Liver (tissue), 9 donors: ENCODE results near the gene SLC12A7. TPM values are rescaled to one million over a fixed set of nuclear protein-coding genes. Genes with fewer than 3 reads are reported as not detected.

Experiments used
- DNase-seq: peaks from one replicate; pipeline ENCODE4 v3.0.0-alpha.2; 2017; ENCODE audit warnings: low spot score
- H3K27ac ChIP-seq, 2 donors: one replicate each; pipeline ENCODE4 v1.7.0; 2013; ENCODE audit warnings: inconsistent platforms in 2 of 2, low read length in 2 of 2, control low read depth in 1 of 2, low read depth in 1 of 2, mild to moderate bottlenecking in 1 of 2
- H3K27me3 ChIP-seq, 4 donors: one replicate each; pipeline versions ENCODE4 v1.6.1 to v1.7.0; 2013; ENCODE audit warnings: low read length in 3 of 4, inconsistent platforms in 1 of 4, mild to moderate bottlenecking in 1 of 4, moderate library complexity in 1 of 4; ENCODE audit not compliant: control insufficient read depth in 4 of 4, insufficient read depth in 4 of 4
- H3K36me3 ChIP-seq, 4 donors: one replicate each; pipeline versions ENCODE4 v1.6.1 to v1.7.0; 2013; ENCODE audit warnings: low read length in 3 of 4, mild to moderate bottlenecking in 3 of 4, low read depth in 1 of 4, moderate library complexity in 1 of 4; ENCODE audit not compliant: control insufficient read depth in 4 of 4, insufficient read depth in 3 of 4
- H3K4me1 ChIP-seq, 4 donors: one replicate each; pipeline versions ENCODE4 v1.6.1 to v1.7.0; 2013; ENCODE audit warnings: low read length in 3 of 4, mild to moderate bottlenecking in 3 of 4, moderate library complexity in 1 of 4; ENCODE audit not compliant: control insufficient read depth in 4 of 4, insufficient read depth in 4 of 4
- H3K4me3 ChIP-seq, 3 donors: one replicate each; pipeline versions ENCODE4 v1.6.1 to v1.7.0; 2013; ENCODE audit warnings: low read length in 3 of 3, control low read depth in 1 of 3, low read depth in 1 of 3, mild to moderate bottlenecking in 1 of 3
- H3K9ac ChIP-seq, 2 donors: one replicate each; pipeline ENCODE4 v1.7.0; 2013; ENCODE audit warnings: low read length in 2 of 2, mild to moderate bottlenecking in 2 of 2, moderate library complexity in 2 of 2, control low read depth in 1 of 2, low read depth in 1 of 2
- H3K9me3 ChIP-seq, 4 donors: one replicate each; pipeline versions ENCODE4 v1.6.1 to v1.7.0; 2013; ENCODE audit warnings: low read length in 3 of 4; ENCODE audit not compliant: control insufficient read depth in 4 of 4
- ATF3 ChIP-seq: IDR thresholded peaks from 2 replicates; pipeline ENCODE4 v1.6.1; 2016; ENCODE audit warnings: antibody characterized with exemption
- CTCF ChIP-seq: fragments of 150-350 bp; IDR thresholded peaks from 2 replicates; pipeline ENCODE4 v1.5.1; 2017; ENCODE audit warnings: improper control_type of control experiment, low read depth, low read length; ENCODE audit not compliant: missing input control
- FOXA1 ChIP-seq: IDR thresholded peaks from 2 replicates; pipeline ENCODE4 v1.6.1; 2016; ENCODE audit warnings: antibody characterized with exemption
- FOXA2 ChIP-seq: IDR thresholded peaks from 2 replicates; pipeline ENCODE4 v1.6.1; 2016; ENCODE audit warnings: antibody characterized with exemption
- GABPA ChIP-seq, 2 donors: IDR thresholded peaks in 1 of 2; conservative IDR thresholded peaks in 1 of 2; 2 replicates each; pipeline ENCODE4 v1.6.1; 2016; ENCODE audit warnings: antibody characterized with exemption in 2 of 2, mild to moderate bottlenecking in 1 of 2, moderate library complexity in 1 of 2
- HNF4G ChIP-seq: IDR thresholded peaks from 2 replicates; pipeline ENCODE4 v1.6.1; 2016; ENCODE audit warnings: antibody characterized with exemption
- JUND ChIP-seq, 2 donors: IDR thresholded peaks; 2 replicates each; pipeline ENCODE4 v1.6.1; 2016; ENCODE audit warnings: antibody characterized with exemption in 2 of 2
- NR2F2 ChIP-seq: IDR thresholded peaks from 2 replicates; pipeline ENCODE4 v1.6.1; 2016; ENCODE audit warnings: antibody characterized with exemption
- RXRA ChIP-seq, 2 donors: IDR thresholded peaks; 2 replicates each; pipeline ENCODE4 v1.6.1; 2017 to 2018; ENCODE audit warnings: antibody characterized with exemption in 2 of 2, mild to moderate bottlenecking in 1 of 2
- SP1 ChIP-seq: IDR thresholded peaks from 2 replicates; pipeline ENCODE4 v1.6.1; 2018; ENCODE audit warnings: antibody characterized with exemption, mild to moderate bottlenecking
- TAF1 ChIP-seq: conservative IDR thresholded peaks from 2 replicates; pipeline ENCODE4 v1.6.1; 2016; ENCODE audit warnings: antibody characterized with exemption, mild to moderate bottlenecking
- YY1 ChIP-seq: IDR thresholded peaks from 2 replicates; pipeline ENCODE4 v1.6.1; 2016; ENCODE audit warnings: antibody characterized with exemption, mild to moderate bottlenecking
- WGBS: extraction: QIAGEN DNeasy Blood & Tissue Kit; methylation state at CpG from one replicate; pipeline ENCODE4 v1.1.7; 2013; 5-methylcytosine and 5-hydroxymethylcytosine counted together
- polyA plus RNA-seq, 2 donors: library from polyadenylated mRNA; stranded (reverse) in 1 of 2; unstranded in 1 of 2; fragments of 200-250 nt in 1 of 2; fragments of >200 nt in 1 of 2; fragmentation: Nextera tagmentation in 1 of 2; extraction: Ambion mirVana in 1 of 2; gene quantifications; one replicate each; pipeline versions ENCODE4 v1.2.1 to v1.2.3, GENCODE V29; 2013 to 2015
- total RNA-seq, 2 donors: library from RNA; depleted of rRNA; stranded (reverse); fragments of >200 nt; gene quantifications; one replicate each; pipeline ENCODE4 v1.2.3, GENCODE V29; 2014
- TF ChIP-seq, protein P1 (sequence below): IDR thresholded peaks from 2 replicates; pipeline ENCODE4 v1.6.1; 2016; ENCODE audit warnings: antibody characterized with exemption
- donor health status: healthy.
- donor health status: healthy.
- donor health status: healthy.
- donor health status: healthy.
- donor health status: healthy.

The SLC12A7 gene
- total and polyA plus RNA-seq, 4 donors, result 12.3 to 64.2 (median 28.9) TPM

- WGBS, result 93% methylated on average over 23 of the region's 23 CpGs
- TF ChIP-seq TAF1 (no peak), JUND (IDR thresholded peaks at IDR 0.05) (no peak), FOXA1 (no peak), ATF3 (no peak), YY1 (no peak), FOXA2 (no peak), NR2F2 (no peak), CTCF (no peak), GABPA (IDR thresholded peaks at IDR 0.05 in 1 of 2, conservative IDR thresholded peaks at IDR 0.05 in 1 of 2) (no peak), SP1 (no peak)
- TF ChIP-seq, protein P1, sequence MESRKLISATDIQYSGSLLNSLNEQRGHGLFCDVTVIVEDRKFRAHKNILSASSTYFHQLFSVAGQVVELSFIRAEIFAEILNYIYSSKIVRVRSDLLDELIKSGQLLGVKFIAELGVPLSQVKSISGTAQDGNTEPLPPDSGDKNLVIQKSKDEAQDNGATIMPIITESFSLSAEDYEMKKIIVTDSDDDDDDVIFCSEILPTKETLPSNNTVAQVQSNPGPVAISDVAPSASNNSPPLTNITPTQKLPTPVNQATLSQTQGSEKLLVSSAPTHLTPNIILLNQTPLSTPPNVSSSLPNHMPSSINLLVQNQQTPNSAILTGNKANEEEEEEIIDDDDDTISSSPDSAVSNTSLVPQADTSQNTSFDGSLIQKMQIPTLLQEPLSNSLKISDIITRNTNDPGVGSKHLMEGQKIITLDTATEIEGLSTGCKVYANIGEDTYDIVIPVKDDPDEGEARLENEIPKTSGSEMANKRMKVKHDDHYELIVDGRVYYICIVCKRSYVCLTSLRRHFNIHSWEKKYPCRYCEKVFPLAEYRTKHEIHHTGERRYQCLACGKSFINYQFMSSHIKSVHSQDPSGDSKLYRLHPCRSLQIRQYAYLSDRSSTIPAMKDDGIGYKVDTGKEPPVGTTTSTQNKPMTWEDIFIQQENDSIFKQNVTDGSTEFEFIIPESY, result no peak
- no peaks in the 10 kb centered on the region for H3K27me3 ChIP-seq
- H3K27ac ChIP-seq, result no peak overlapping the region
- no peak overlapping the region for H3K4me3 ChIP-seq
- no peaks in the 10 kb centered on the region for H3K9me3 ChIP-seq
- H3K9ac ChIP-seq, result no peak overlapping the region
- no peak for DNase-seq
- H3K36me3 ChIP-seq, result peaks cover 43 to 78% (median 49%) of the 10 kb centered on the region in 4 donors
- no peaks in the 10 kb centered on the region for H3K4me1 ChIP-seq
Observed at GRCh38 chr5:1078851-1079250, 33.0 kb downstream of the SLC12A7 start.

- H3K27ac ChIP-seq, result no peak overlapping the region
- no peaks in the 10 kb centered on the region for H3K27me3 ChIP-seq
- H3K4me1 ChIP-seq, result no peaks in the 10 kb centered on the region
- no peak overlapping the region for H3K4me3 ChIP-seq
- peaks cover 45 to 78% (median 51%) of the 10 kb centered on the region in 4 donors for H3K36me3 ChIP-seq
- 95% methylated on average over 13 of the region's 13 CpGs for WGBS
- TF ChIP-seq, protein P1, result no peak
- TF ChIP-seq GABPA (IDR thresholded peaks at IDR 0.05 in 1 of 2, conservative IDR thresholded peaks at IDR 0.05 in 1 of 2) (no peak), YY1 (no peak), CTCF (no peak), FOXA2 (no peak), JUND (IDR thresholded peaks at IDR 0.05) (no peak), HNF4G (no peak), TAF1 (no peak), RXRA (IDR thresholded peaks at IDR 0.05) (no peak)
- DNase-seq, result no peak
- H3K9me3 ChIP-seq, result no peaks in the 10 kb centered on the region
- H3K9ac ChIP-seq, result no peak overlapping the region
Observed at GRCh38 chr5:1078206-1078605, 33.7 kb downstream of the SLC12A7 start.
